Left lobe of liver (tissue), 2 donors: Measurements from ENCODE around the gene BCLAF3. TPM values are rescaled to one million over a fixed set of nuclear protein-coding genes. Genes with fewer than 3 reads are reported as not detected.

Experiments used
- ATAC-seq: fragments of 200-7000 bp; cut with Tn5 transposase; one replicate; pipeline ENCODE4 v1.9.1; 2020; ENCODE audit warnings: mild to moderate bottlenecking, moderate library complexity
- DNase-seq: peaks from one replicate; pipeline ENCODE4 v3.0.0-alpha.2; 2020; ENCODE audit warnings: low spot score
- total RNA-seq: library from RNA; stranded (reverse); gene quantifications from one replicate; pipeline ENCODE4 v1.2.1, GENCODE V29; 2021
- donor health status: DM: no; HTN: no; CAD: no; lungs with moderate emphysema.
- donor health status: DM: no; HTN: yes; CAD: no.

Gene BCLAF3
- total RNA-seq, result 2.7 TPM

DNA sequence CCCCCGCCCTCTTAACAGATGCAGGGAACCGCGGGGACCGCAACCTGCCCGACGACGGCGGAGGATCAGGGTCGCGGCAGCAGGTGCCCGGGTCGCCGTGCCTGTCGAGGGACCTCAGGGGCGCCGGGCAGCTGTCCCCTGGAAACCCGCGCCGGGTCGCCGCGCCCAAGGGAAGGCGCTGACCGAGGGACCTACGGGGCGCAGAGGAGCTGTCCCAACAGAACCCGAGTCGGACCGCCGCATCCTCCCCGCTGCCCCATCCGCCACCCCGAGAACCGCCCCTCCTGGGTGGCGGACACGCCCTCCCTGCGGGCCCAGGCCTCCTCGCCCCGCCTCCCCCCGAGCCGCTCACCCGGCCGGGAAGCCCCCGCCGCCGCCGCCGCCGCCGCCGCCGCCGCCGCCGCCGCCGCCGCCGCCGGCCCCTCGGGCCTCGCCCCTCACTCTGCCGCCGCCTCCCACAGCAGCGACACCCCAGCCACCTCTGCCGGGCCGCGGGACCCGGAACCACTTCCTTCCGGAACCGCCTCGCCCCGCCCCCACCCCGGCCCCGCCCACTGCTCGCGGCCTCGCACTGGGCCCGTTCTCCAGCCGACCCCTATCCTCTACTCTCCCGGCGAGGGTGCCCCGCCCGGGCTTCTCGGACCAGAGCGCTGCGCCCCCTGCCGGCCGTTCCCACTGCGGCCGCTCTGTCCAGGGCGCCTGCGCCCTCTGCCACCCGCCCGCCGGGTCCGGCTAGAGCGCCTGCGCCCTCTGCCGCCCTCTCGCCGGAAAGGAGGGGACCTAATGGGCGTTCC lies at the start of gene BCLAF3:
TSS of gene BCLAF3 (minus strand) at position 506 of the 794 bp plus-strand sequence. CDS start 20,797 bp downstream, outside the sequence.
- DNase-seq (peak; percentile 90), ATAC-seq (peak; percentile 99)

DNA sequence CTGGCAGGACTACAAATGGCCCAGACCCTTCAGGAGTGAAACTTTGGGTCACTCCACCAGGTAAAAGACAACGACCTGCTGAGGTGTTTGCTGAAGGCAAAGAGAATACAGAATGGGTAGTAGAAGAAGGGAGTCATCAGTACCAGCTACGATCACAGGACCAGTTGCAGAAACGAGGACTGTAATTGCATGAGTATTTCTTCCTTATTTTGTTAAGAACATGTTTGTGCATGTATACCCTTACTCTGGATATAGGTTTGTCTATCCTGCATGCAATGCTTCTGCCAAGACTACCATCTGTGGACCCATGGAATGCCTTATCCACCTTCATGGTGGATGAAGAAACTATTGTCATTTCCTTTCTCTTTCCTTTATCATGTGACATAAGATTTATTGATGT lies 48.1 kb upstream of the BCLAF3 start:
- DNase-seq (no peak), ATAC-seq (no peak)

DNA sequence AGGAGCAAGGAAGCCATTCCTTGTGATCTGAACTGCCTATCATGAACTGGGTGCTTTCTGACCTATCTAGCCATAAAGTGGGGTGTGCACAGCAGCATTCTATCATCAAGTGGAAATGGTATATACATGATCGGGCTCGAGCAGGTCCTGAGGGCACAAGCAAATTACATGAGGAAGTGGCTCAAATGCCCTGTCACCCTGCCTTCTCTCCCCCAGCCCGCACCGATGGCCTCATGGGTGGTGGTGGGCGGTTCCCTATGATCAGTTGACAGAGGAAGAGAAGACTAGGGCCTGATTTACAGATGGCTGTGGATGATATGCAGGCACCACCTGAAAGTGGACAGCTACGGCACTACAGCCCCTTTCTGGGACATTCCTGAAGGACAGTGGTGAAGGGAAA lies 46.3 kb upstream of the BCLAF3 start:
- ATAC-seq (no peak), DNase-seq (no peak)

DNA sequence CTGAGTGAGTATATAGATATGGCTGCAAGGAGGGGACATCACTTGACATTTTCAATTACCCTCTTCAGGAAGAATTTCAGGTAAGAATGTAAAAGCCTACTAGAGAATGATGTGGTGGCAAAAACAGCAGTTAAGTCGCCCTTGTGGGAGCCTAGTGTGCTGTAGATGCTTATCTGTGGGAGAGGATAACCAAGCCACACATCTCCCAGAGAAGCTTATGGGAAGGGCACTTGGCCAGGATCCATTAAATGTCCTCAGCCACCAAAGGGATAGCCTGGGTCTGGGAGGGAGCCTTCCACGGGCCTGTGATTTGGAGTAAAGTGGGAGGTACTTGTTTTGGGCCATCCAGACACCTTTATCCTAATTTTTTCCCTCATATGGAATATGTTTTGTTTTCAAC lies 41.3 kb upstream of the BCLAF3 start:
- ATAC-seq (no peak), DNase-seq (no peak)

DNA sequence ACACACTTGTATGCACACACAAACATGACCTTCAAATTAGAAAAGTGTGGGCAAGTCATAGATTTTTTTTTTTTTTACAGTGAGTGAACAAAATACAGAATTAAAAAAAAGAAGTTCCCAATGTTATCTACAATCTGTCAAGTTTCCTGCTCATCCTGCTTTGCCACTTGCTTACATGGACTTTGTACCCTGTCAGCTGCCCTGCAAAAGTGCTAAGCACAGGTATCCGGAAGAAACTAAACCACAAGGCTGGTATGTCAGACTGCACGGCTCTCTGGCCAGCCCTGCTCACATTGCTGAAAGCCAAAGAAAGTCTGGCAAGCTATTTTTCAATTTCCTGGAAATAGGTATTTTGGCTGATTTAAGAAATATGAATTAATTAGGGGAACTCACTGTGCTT lies 38.9 kb upstream of the BCLAF3 start:
- DNase-seq, result peak; percentile 53
- peak; percentile 97 for ATAC-seq

DNA sequence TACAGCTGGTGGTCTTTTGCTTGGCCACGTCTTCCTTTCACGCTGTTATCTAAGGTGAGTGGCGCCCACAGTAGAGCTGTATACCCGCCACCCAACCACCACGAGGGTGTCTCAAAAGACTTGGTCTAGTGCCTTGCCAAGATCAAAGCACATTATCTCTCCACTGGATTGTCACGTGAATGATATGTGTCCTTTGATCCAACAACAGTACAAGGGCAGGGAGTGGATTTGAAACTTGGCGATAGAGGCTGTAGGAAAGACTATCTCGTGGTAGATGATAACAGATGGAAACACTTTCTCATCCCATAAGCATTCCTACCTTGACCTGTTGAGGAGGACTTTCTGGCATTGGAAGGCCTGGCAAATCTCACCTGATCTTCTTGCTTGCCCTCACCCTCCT lies 37.7 kb upstream of the BCLAF3 start:
- no peak for DNase-seq
- no peak for ATAC-seq

DNA sequence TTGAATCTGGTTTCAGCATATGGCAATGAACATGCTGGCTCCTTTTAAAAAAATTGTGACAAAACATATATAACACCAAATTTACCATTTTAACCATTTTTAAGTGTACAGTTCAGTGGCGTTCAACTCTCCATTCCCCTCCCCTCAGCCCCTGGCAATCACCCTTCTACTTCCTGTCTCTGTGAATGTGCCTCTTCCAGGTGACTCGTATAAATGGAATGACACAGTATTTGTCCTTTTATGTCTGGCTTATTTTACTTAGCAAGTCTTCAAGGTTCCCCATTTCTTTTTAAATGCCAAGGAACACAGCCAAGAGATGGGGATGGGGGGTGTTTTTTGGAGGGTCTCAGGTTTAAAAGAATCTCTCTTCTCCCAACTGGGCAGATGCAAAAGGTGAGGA lies 35.4 kb upstream of the BCLAF3 start:
- DNase-seq, result no peak
- ATAC-seq, result no peak

DNA sequence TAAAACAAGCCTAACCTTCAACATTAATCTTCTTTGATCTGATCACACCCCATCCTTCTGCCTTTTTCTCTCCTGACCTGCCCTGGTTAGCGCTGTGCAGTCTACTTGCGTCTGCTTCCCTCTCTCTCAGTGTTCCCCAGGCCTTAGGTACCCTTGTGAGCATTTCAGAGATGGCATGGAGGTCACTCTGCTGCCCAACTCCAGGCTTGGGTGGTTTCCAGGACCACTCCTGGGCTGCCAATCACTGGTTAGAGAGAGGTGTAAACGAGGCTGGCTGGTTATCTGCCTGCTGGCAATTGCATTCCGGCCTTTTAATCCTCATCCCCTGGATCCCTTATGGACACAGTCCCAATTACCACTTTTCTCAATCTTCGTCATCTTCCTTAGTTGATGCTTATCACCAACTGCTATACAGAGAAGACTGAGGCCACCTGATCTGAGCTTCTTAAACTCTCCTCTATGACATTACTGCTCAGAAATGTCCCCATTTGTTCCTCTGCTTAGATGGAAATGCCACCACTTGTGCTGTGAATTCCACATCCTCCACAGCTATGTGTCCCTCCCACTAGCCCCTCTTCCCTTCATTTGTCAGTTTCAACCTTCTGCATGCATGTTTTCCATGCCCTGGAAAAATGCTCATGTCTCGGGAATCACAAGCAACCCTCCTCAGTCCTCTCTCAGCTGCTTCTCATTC lies 29.0 kb upstream of the BCLAF3 start:
- ATAC-seq (no peak), DNase-seq (no peak)

DNA sequence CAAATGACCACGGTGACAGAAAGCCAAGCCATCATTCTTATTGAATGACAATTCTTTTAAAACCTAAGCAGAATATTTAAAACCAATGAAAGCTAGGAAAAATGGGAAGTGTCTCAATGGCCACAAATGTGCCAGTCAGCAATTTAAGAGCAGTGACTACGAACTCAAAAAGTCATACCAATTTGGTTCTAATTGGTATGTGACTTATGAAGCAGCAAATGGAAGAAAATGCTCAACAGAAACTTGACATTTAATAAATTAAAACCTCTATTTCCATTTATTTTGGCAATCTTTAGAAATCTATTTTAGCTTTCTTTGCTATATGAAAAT lies 25.7 kb upstream of the BCLAF3 start:
- DNase-seq, result no peak
- no peak for ATAC-seq

DNA sequence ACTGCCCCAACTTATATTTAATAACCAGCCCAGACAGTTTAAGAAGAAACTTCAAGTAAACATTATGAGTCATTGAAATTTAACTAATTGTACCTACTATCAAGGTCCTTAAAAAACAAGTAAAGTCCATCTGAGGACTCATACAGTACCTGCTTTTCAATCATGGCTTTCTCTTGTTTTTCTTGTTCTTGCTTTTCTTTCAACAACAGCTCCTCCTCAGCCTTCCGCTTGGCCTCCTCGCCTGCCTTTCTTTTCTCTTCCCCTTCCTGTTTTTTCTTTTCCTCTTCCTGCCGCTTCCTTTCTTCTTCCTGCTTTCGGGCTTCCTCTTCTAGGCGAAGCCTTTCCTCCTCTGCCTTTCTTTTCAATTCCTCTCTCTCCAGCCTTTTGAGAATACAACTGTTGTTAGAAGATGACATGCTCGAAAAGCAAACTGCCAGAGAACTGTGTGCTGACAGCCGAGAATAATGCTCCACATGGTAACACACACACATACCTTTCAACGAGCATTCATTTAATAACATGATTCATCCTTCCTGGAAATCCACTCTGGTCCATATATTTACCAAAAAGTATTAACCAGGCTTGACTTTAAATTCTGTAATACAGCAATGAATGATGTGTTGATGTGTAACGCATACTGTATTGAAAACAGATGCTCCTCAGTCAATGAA lies 25.2 kb upstream of the BCLAF3 start:
- DNase-seq (no peak), ATAC-seq (no peak)

DNA sequence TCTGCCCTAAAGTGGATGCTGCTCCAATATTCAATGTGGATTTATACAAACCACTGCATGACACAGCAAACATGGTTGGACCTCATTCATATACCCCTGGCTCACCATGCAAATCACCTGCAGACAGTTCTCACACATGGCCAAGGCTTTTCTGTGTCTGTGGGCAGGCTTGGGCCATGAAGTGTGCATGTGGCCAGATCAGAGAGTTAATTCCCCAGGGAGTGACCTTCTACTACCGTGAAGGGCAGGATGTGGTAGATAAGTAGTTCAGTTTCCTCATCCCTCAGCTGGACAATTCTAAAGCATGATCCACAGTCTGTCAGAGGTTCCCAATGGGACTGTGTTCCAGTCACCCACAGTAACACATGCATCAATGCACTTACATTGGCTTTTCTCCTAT lies 24.6 kb upstream of the BCLAF3 start:
- no peak for ATAC-seq
- DNase-seq, result no peak

DNA sequence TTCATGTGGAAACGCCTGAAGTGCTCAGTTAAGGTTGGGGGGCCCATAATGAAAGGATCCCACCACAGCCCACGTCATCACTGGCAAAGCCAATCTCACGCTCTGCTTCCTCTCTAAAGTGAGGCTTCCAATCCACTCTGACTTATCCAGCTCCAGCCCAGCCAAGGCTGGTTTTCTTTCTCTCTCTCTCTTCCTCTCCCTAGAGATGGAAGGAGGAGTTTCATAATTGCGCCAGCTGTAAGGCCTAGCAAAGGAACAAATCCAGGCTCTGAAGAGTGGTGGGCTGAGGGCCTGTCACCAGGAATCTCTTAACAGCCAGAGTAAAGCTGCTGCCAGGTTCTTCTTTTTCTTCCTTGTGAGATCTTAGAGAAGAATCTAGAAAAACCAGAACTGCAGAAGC lies 20.7 kb upstream of the BCLAF3 start:
- ATAC-seq (no peak), DNase-seq (no peak)

DNA sequence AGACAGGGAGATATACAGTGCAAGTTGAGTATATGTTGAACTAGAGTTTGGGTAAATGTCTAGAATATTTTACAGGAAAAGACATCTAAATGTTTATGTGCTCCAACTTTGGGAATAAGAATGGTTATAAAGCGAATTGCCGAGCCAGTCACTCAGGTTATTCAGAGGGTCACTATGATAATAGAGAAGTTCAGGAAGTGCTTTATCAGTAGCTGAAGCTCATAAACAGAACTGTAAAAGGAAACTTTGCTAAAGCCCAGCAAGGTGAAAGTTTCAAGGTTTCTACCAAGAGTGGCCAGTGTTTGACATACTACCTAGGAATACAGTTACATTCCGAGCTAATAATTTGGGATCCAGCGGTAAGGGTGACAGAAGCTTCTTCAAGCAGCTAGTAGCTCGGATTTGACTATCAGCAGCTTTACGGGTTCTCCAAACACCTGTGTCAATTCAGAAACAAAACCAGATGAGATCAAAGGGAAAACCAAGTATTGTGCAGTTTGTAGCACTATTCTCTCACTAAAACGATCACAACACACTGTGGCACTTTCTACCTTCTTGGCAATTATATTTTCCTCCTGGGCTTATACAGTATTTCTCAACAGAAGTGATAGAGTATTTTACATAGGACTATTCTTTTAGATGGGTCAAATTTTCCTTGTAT lies 17.2 kb upstream of the BCLAF3 start:
- DNase-seq, result no peak
- no peak for ATAC-seq

DNA sequence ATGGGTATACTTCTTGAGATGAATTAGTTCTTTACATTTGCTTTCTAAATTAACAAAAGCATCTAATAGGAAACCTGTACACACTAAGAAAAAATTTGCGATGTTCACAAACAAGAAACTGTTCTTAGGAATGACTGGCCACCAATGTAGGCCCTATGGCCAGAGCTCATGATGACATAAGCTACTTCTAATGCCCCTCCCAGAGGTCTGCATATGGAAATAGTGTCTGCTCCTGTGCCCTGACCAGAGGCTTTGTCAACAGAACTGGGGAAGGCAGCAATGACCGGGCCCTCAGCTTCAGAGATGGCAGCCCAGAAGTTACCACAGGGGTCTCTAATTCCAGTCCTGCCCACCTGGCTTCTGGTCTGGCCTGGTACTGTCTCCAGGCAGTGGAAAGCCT lies 15.0 kb upstream of the BCLAF3 start:
- DNase-seq (no peak), ATAC-seq (no peak)

DNA sequence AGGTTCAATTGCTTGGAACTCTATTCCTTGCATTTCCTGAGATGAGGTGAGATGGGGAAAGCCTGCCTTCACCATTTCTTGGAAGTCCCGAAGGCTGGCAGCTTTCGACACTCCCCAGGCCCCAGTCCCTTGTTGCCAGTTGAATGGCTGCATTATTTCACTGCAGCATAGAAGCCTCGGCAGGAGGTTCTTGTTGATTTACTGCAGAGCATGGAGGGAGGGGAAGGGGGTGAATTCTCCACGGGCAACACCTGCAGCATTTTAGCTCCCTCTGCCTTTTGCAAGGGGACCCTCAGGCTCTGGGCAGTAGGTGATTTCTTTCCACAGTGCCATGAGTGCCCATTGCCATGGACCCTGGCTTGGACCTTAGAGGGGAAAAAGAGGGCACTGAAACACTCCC lies 10.7 kb upstream of the BCLAF3 start:
- DNase-seq, result no peak
- no peak for ATAC-seq

DNA sequence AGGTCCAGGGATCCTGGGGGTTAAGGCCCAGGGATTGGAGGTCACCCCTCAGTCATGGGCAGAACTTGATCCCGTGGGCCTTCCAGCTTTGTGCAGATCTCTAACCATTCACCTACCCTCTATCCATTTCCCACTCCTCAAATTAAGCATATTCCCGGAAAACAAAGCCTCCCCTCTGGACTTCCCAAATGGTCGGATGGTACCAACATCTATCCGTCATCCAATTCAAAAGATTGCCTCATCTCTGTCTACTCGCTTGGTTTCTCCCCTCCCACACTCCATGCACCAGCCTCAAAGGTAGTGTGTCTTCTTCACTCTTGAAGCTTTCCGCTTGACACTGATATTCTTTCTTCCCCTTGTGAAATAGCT lies 473 bp upstream of the BCLAF3 start:
- DNase-seq, result no peak
- ATAC-seq, result no peak

DNA sequence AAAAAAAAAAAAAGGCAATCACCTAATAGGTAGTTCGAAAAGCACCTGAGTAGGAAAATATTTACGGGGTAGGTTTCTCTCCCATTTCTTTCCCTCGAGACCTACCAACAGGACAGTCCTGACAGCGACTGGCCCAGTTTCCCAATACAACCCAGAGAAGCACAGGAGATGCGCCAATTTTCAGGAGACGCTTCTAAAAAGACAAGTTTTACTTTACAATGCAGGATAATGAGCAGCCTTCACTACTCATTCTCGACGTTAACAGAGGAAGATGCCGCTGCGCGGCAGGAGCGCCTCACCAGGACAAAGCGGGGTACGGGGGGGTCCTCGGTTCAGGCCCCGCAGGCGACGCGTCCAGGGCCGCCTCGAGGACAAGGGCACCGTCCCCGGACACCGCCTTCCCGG lies 708 bp downstream of the BCLAF3 start:
- ATAC-seq (peak; percentile 33), DNase-seq (no peak)

DNA sequence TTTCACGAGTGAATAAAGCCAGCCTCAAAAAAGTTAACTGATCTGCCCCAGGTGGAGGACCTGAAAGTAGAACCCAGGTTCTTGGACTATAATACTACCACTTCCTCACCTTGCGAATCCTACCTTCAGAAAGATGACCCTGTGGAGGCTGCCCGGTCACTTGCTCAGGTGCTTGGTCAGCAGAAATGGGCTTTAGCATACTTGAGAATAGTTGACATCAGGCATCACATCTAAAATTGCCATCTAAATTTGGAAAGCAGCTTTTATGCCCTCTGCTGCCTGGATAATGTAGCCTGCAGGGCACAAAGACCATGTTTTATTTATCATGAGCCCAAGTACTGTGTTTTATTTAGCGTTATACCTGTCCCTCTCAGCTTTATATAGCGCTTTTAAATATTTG lies 3.0 kb downstream of the BCLAF3 start:
- ATAC-seq (no peak), DNase-seq (no peak)

DNA sequence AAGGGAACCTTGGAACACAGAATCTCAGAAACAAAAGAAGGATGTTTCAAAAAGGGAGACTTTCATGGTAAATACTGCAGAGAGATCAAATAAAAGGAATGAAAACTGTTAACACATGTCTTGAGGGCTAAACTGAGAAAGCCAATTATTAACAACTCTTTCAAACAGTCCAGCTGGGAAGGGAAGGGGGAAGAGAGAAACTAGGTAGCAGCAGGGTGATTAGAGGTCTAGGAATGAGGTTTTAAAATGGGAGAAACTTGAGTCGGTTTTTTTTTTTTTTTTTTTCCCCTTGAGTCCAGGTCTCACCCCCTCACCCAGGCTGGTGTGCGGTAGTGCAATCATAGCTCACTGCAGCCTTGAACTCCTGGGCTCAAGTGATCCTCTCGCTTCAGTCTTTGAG lies 4.3 kb downstream of the BCLAF3 start:
- no peak for DNase-seq
- ATAC-seq, result no peak

DNA sequence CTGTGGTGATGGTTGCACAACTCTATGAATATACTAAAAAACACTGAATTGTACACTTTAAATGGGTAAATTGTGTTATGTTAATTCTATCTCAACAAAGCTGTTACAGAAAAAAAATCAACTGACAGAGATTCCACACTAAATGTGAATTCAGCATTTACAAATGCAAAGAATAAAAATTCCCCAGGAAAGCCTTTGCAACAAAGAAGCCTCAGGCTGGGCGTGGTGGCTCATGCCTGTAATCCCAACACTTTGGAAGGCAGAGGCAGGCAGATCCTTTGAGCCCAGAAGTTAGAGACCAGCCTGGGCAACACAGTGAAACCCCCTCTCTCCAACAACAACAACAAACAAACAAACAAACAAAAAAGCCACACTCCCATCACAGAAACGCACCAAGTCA lies 8.9 kb downstream of the BCLAF3 start:
- ATAC-seq, result no peak
- DNase-seq, result no peak

DNA sequence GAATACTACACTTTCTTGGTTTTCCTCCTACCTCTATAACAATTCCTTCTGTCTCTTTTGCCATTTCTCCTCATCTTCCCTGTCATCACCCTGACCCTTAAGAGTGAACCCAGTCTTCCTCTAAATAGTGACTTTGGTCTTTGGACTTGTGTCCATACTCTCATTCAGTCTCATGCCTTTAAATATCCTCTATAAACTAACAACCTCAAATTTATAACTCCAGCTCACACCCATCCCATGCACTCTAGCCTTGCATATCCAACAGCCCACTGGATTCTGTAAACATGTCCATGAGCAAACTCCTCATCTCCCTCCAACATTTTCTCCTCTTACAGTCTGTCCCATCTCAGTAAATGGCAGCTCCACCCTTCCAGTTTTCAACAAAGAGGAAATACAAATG lies 15.0 kb downstream of the BCLAF3 start:
- no peak for ATAC-seq
- DNase-seq, result no peak

DNA sequence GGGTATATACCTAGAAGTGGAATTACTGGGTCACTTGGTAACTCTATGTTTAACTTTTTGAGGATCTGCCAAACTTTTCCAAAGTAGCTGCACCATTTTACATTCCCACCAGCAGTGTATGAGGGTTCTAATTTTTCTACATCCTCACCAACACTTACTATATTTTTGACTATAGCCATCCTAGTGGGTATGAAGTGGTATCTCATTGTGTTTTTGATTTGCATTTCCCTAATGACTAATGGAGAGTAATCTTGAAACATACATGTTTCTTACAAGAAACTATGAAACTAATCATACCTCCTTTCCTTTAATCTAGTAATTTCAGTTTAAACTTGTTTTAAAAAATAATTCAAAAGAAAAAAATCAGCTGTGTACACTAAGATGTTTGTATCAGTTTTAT lies 17.9 kb downstream of the BCLAF3 start:
- ATAC-seq, result no peak
- DNase-seq, result no peak
